Measurements from ENCODE around the gene C21orf91. TPM values are rescaled to one million over a fixed set of nuclear protein-coding genes. Genes with fewer than 3 reads are reported as not detected.

C21orf91 gene
- total RNA-seq, 1 donor from 2014 or later, result 22.5 TPM

DNA sequence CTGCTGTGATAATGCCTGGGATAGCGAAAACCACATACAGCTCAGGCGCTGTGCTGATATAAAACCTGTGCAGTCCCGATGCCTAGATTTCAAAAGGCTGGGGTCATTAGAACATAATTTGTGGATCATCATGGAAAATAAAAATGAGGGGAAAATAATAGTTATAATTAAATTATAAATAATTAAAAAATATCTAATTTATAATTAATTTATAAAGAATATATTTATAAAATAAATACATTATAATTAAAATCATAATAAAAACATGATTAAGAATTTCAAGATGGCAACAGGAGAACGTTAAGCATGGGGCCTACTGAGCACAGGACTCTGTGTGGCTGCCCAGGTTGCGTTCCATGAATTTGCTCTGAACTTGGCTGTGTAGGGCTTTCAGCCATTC lies 53.9 kb downstream of the C21orf91 start:
- Mint-ChIP-seq H3K4me3 (ENCODE audit: low read depth) (no peak overlapping the region), H3K36me3 (ENCODE audit: low read depth) (no peaks in the 10 kb centered on the region), H3K27ac (no peak overlapping the region), H3K9me3 (no peaks in the 10 kb centered on the region), H3K4me1 (ENCODE audit: low read depth) (peaks cover 7% of the 10 kb centered on the region), H3K27me3 (ENCODE audit: low read depth) (peaks cover 14% of the 10 kb centered on the region)
- intact Hi-C loops (cut with micrococcal nuclease), result no loop called here
- no peak for DNase-seq (ENCODE audit: low spot score)

DNA sequence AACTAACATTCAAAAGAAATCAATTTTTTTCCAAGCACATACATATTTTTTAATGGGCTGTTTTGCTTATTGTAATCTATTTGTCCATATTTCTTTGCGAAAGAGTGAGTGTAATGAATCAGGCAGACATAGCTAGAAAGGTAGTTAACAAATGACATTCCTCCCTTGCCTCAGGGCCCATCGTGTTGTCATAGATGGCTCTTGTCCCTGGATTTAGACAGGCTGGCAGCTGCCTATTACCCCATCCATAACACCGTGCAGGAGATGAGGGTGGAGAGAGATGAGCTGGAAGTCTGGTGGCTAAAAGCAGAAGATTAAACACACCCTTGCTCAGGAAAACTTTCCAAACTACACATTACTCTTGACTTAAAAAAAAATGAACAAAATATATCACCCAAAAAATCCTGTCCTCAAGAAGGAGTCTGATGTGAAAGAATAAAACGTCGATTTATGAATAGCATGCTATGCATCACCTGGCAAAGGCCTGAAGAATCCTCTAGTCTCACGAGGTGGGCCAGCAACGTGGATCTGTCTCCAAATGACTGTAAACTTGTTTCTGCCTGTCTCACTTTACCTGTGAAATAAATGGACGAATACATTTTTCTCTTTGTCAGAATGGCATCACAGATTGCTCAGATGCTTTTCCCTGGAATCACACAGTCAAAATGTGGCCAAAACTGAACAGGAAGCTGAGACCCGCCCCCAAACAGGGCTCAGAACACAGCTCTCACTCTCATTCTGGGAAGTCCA lies 55.7 kb downstream of the C21orf91 start:
- Mint-ChIP-seq H3K27me3 (ENCODE audit: low read depth) (peaks cover 6% of the 10 kb centered on the region), H3K9me3 (no peaks in the 10 kb centered on the region), H3K36me3 (ENCODE audit: low read depth) (no peaks in the 10 kb centered on the region), H3K27ac (no peak overlapping the region), H3K4me3 (ENCODE audit: low read depth) (no peak overlapping the region), H3K4me1 (ENCODE audit: low read depth) (peaks cover 2% of the 10 kb centered on the region)
- intact Hi-C loops (cut with micrococcal nuclease), result no loop called here
- DNase-seq (ENCODE audit: low spot score), result no peak

DNA sequence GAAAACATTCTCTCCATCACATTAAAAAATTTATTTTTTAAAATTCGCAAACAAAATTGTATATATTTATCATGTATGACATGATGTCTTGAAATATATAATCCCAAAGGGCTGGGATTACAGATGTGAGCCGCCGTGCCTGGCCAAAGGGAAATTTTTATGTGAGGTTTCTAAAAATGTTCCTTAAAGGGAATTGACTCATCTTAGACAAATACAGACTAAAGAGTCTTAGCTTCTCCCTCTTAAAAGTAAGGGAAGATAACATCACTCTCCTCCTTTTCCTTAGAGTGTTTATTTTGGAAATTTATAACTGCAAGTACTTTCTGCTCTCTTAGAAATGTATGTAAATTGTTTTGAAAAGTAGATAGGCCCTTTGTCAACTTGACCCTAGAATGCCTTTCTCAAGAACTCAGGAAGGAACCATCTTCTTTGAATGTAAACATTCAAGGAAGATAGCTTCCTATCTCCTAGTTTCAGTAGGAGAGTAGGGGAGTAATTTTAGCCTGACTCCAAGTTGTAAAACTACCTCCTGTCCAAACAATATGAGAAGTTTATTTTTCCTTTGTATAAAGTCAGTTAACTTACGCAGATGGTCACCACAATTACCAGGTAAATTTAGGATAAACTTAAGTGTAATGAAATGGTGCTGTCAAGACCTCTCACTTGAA lies 59.5 kb downstream of the C21orf91 start:
- no peaks in the 10 kb centered on the region for H3K36me3 Mint-ChIP-seq (ENCODE audit: low read depth)
- H3K27me3 Mint-ChIP-seq (ENCODE audit: low read depth), result peaks cover 6% of the 10 kb centered on the region
- no peaks in the 10 kb centered on the region for H3K9me3 Mint-ChIP-seq
- H3K4me1 Mint-ChIP-seq (ENCODE audit: low read depth), result peaks cover 4% of the 10 kb centered on the region
- DNase-seq (ENCODE audit: low spot score), result no peak
- H3K27ac Mint-ChIP-seq, result no peak overlapping the region
- intact Hi-C loops (cut with micrococcal nuclease), result no loop called here
- no peak overlapping the region for H3K4me3 Mint-ChIP-seq (ENCODE audit: low read depth)

DNA sequence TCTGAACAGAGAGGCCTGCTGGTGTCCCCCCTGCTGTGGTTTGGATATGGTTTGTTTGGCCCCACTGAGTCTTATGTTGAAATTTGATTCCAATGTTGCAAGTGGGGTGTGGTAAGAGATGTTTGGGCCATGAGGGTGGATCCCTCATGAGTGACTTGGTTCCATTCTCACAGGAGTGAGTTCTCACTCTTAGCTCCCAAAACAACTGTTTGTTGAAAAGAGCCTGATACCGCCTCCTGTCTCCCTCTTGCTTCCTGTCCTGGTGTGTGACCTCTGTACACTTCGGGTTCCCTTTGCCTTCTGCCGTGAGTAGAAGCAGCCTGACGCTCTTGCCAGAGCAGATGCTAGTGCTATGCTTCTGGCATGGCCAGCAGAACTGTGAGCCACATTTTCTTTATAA lies 60.5 kb downstream of the C21orf91 start:
- Mint-ChIP-seq H3K4me3 (ENCODE audit: low read depth) (no peak overlapping the region), H3K9me3 (peaks cover 3% of the 10 kb centered on the region), H3K36me3 (ENCODE audit: low read depth) (no peaks in the 10 kb centered on the region), H3K4me1 (ENCODE audit: low read depth) (peaks cover 1% of the 10 kb centered on the region), H3K27me3 (ENCODE audit: low read depth) (peaks cover 4% of the 10 kb centered on the region), H3K27ac (no peak overlapping the region)
- no peak for DNase-seq (ENCODE audit: low spot score)
- intact Hi-C loops (cut with micrococcal nuclease), result no loop called here

DNA sequence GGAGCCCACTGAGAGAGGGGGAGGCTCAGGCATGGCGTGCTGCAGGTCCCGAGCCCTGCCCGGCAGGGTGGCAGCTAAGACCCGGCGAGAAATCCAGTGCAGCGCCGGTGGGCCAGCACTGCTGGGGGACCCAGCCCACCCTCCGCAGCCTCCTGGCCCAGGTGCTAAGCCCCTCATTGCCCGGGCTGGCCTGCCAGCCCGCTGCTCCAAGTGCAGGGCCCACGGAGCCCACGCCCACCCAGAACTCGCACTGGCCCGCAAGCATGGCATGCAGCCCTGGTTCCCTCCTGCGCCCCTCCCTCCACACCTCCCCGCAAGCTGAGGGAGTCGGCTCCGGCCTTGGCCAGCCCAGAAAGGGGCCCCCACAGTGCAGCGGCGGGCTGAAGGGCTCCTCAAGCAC lies 61.5 kb downstream of the C21orf91 start:
- no peaks in the 10 kb centered on the region for H3K36me3 Mint-ChIP-seq (ENCODE audit: low read depth)
- H3K27ac Mint-ChIP-seq, result no peak overlapping the region
- H3K4me3 Mint-ChIP-seq (ENCODE audit: low read depth), result no peak overlapping the region
- peaks cover 6% of the 10 kb centered on the region for H3K9me3 Mint-ChIP-seq
- H3K27me3 Mint-ChIP-seq (ENCODE audit: low read depth), result peaks cover 2% of the 10 kb centered on the region
- intact Hi-C loops (cut with micrococcal nuclease), result no loop called here
- peaks cover 1% of the 10 kb centered on the region for H3K4me1 Mint-ChIP-seq (ENCODE audit: low read depth)
- no peak for DNase-seq (ENCODE audit: low spot score)

DNA sequence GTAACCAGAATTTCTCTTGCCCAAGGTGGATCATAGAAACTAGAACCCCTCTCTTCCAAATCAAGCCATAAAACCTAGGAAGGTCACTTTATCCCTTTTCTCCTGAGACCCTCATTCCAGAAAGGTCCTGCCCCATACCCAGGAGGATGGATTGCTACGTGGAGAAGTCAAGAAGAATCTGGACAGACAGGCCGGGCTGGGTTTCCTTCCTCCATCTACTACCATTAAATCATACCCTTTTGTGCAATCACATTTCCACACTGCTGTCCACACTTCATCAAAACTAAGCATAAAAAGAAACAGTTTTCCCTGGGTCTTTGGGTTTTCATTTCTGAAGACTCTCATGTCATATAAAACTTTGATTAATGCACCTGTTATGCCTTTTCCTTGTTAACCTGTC lies 65.4 kb downstream of the C21orf91 start:
- Mint-ChIP-seq H3K4me3 (ENCODE audit: low read depth) (no peak overlapping the region), H3K27me3 (ENCODE audit: low read depth) (no peaks in the 10 kb centered on the region), H3K36me3 (ENCODE audit: low read depth) (no peaks in the 10 kb centered on the region), H3K27ac (no peak overlapping the region), H3K9me3 (peaks cover 10% of the 10 kb centered on the region), H3K4me1 (ENCODE audit: low read depth) (peaks cover 1% of the 10 kb centered on the region)
- no peak for DNase-seq (ENCODE audit: low spot score)
- intact Hi-C loops (cut with micrococcal nuclease), result no loop called here

DNA sequence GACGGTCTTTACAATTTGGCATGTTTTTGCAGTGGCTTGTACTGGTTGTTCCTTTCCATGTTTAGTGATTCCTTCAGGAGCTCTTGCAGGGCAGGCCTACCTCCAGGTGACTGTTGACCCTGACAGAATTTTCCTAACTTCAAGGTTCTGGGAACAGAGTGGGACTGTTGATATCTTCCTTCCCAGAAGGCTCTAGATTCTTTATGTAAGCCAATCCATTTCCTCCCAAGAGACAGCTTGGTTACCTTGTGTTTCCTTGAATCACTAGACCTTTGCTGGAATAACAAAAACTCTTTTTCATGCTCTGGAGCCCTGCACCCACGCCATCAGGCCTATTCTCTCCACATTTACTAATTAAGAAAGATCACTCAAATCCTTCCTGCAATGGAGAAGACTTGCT lies 67.0 kb downstream of the C21orf91 start:
- H3K4me3 Mint-ChIP-seq (ENCODE audit: low read depth), result no peak overlapping the region
- no peaks in the 10 kb centered on the region for H3K36me3 Mint-ChIP-seq (ENCODE audit: low read depth)
- no peak overlapping the region for H3K27ac Mint-ChIP-seq
- DNase-seq (ENCODE audit: low spot score), result no peak
- H3K4me1 Mint-ChIP-seq (ENCODE audit: low read depth), result peaks cover 1% of the 10 kb centered on the region
- H3K27me3 Mint-ChIP-seq (ENCODE audit: low read depth), result no peaks in the 10 kb centered on the region
- intact Hi-C loops (cut with micrococcal nuclease), result no loop called here
- H3K9me3 Mint-ChIP-seq, result peaks cover 10% of the 10 kb centered on the region

DNA sequence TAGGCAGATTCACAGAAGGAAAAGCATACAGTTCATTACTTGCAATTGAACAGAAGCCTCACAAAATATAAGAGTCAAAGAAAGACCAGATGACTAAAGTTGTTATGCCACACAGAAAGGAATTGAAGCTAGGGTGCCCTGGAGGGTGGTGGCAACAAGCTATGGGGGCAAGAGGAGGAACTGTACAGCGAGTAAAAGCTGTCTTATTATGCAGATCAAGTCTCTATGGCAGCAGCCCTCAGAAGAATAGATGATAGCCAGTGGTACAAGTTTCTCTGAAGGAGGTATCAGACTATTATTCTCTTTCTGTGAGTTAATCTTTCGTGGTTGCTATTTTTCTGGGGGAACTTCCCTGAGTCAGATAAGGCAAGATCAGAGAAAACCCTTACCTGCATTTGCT lies 72.2 kb downstream of the C21orf91 start:
- H3K27me3 Mint-ChIP-seq (ENCODE audit: low read depth), result no peaks in the 10 kb centered on the region
- DNase-seq (ENCODE audit: low spot score), result no peak
- H3K9me3 Mint-ChIP-seq, result peaks cover 13% of the 10 kb centered on the region
- H3K4me1 Mint-ChIP-seq (ENCODE audit: low read depth), result no peaks in the 10 kb centered on the region
- H3K27ac Mint-ChIP-seq, result no peak overlapping the region
- intact Hi-C loops (cut with micrococcal nuclease), result no loop called here
- H3K36me3 Mint-ChIP-seq (ENCODE audit: low read depth), result no peaks in the 10 kb centered on the region
- no peak overlapping the region for H3K4me3 Mint-ChIP-seq (ENCODE audit: low read depth)

DNA sequence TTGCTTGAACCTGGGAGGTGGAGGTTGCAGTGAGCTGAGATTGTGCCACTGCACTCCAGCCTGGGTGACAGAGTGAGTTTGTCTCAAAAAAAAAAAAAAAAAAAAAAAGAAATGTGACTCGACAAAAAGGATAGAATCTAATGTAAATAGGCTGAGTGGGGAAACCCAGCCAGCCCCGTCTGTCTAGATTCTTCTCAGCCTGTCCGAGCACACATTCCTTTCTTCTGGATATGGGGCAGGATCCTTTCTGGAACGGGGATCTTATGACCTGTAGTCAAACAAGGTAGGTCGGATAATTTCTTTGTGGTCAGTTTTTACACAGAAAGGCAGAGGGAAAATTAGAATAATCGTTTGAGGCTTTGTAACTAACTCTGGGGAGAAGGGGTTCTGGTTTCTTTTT lies 74.1 kb downstream of the C21orf91 start:
- Mint-ChIP-seq H3K9me3 (peaks cover 20% of the 10 kb centered on the region), H3K27me3 (ENCODE audit: low read depth) (no peaks in the 10 kb centered on the region), H3K27ac (no peak overlapping the region), H3K4me3 (ENCODE audit: low read depth) (no peak overlapping the region), H3K36me3 (ENCODE audit: low read depth) (no peaks in the 10 kb centered on the region), H3K4me1 (ENCODE audit: low read depth) (peaks cover 2% of the 10 kb centered on the region)
- intact Hi-C loops (cut with micrococcal nuclease), result no loop called here
- DNase-seq (ENCODE audit: low spot score), result no peak

DNA sequence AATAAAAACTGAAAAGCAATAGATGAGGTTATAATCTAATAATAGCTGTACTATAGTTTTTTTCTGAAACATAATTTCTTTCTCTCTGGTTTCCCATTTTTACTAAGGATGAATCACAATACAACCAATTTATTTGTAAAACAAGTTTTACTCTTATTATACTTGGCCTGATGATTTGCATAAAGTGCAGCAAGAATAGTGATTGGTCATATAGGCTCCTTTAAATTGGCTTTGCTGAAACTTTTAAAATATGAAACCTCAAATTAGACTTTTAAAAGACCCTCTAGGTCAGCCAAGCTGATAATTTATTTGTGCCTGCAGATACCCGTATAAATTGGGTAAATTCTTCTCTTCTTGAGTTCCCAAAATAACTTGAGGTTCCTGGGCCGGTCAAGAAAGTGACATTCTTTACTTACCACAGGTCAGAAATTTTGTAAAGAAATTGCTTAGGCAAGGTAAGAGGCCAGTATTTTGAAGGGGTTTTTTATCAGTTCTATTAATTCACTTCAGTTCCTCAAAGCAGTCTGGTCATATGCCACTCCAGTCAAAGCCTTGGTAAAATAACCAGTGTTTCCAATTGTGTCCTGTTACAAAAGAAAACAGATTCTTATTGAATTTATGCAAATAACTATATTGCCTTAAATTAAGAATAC lies 76.1 kb downstream of the C21orf91 start:
- peaks cover 2% of the 10 kb centered on the region for H3K4me1 Mint-ChIP-seq (ENCODE audit: low read depth)
- H3K9me3 Mint-ChIP-seq, result peaks cover 17% of the 10 kb centered on the region
- H3K36me3 Mint-ChIP-seq (ENCODE audit: low read depth), result no peaks in the 10 kb centered on the region
- no peak overlapping the region for H3K4me3 Mint-ChIP-seq (ENCODE audit: low read depth)
- H3K27me3 Mint-ChIP-seq (ENCODE audit: low read depth), result peaks cover 5% of the 10 kb centered on the region
- intact Hi-C loops (cut with micrococcal nuclease), result no loop called here
- no peak for DNase-seq (ENCODE audit: low spot score)
- H3K27ac Mint-ChIP-seq, result no peak overlapping the region

DNA sequence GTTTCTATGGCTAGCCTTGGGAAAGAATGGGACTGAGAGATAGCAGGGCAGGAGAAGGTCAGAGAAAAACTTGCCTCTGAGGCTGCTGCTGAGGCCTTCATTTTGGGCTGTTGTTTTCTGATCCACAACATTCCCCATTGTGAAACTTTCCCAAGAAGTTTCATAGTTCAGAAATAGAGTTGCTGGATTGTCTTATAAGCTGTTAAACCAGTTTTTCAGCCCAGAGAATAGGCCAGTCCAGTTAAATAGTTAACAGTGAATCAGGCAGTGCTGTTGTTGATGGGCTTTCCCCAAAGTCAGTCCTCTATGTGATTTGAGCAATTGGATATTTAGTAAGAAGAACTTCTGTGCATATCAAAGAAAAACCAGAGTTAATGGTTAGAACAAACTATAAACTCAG lies 77.0 kb downstream of the C21orf91 start:
- H3K4me1 Mint-ChIP-seq (ENCODE audit: low read depth), result peaks cover 2% of the 10 kb centered on the region
- DNase-seq (ENCODE audit: low spot score), result no peak
- no peak overlapping the region for H3K27ac Mint-ChIP-seq
- peaks cover 17% of the 10 kb centered on the region for H3K9me3 Mint-ChIP-seq
- peaks cover 5% of the 10 kb centered on the region for H3K27me3 Mint-ChIP-seq (ENCODE audit: low read depth)
- H3K4me3 Mint-ChIP-seq (ENCODE audit: low read depth), result no peak overlapping the region
- intact Hi-C loops (cut with micrococcal nuclease), result no loop called here
- H3K36me3 Mint-ChIP-seq (ENCODE audit: low read depth), result no peaks in the 10 kb centered on the region

All from activated T-helper 2 cell treated with anti-CD3 and anti-CD28 coated beads, Interferon-gamma antibody, Interleukin-2, Interleukin-4, amounts not matched to agents 10 μg/mL and 5 μg/mL and 100 μg/mL, durations not matched to agents 14 hours and 24 hours and 36 hours (primary cell).